ENCODE data around the gene RNF151. TPM values are rescaled to one million over a fixed set of nuclear protein-coding genes. Genes with fewer than 3 reads are reported as not detected.

The RNF151 gene
- total and polyA plus RNA-seq, 2 of the 13 experiments (the other 11 are each of a cell fraction or from before 2014, with no cell fraction given) = not detected

- TF ChIP-seq ZBTB10 (CRISPR knock-in tag; IDR thresholded peaks at IDR 0.05; ENCODE audit: borderline replicate concordance) (no peak), ZNF567 (CRISPR knock-in tag; IDR thresholded peaks at IDR 0.05; ENCODE audit: borderline replicate concordance) (no peak), KDM5B (CRISPR knock-in tag; IDR thresholded peaks at IDR 0.05; ENCODE audit: borderline replicate concordance) (peak; percentile 24; the same call in 1 of the 2 replicates), ZNF318 (CRISPR knock-in tag; IDR thresholded peaks at IDR 0.05) (no peak), DPF2 (CRISPR knock-in tag; IDR thresholded peaks at IDR 0.05; ENCODE audit: borderline replicate concordance, low read depth) (no peak), NONO (IDR thresholded peaks at IDR 0.05) (no peak), NONO (CRISPR knock-in tag; conservative IDR thresholded peaks at IDR 0.05) (no peak), LBX2 (CRISPR knock-in tag; IDR thresholded peaks at IDR 0.05; ENCODE audit: borderline replicate concordance) (0 out of 2 replicates have a peak, but pooled peaks have one; percentile 63), AKNA (CRISPR knock-in tag; IDR thresholded peaks at IDR 0.05; ENCODE audit: borderline replicate concordance) (no peak), DR1 (CRISPR knock-in tag; IDR thresholded peaks at IDR 0.05) (0 out of 2 replicates have a peak, but pooled peaks have one; percentile 34)
Measured at GRCh38 chr16:2003827-2004641, 37.4 kb downstream of the RNF151 start (continued).

Measured in HepG2 (cell line).